ENCODE results near the gene CLIP4.

The CLIP4 gene

GRCh38 chr2:29115797-29116781 lies 874 bp downstream of the CLIP4 start:
- Histone ChIP-seq H3K9ac (ENCODE audit: low read length) (peak overlapping the region; percentile 96), H3K4me3 (ENCODE audit: insufficient read depth in 1 of 2, low read depth in 1 of 2, low read length in 2 of 2) (peak overlapping the region; percentile 84 to 93), H2AFZ (ENCODE audit: low read depth, low read length) (peak overlapping the region; percentile 3), H3K36me3 (ENCODE audit: control insufficient read depth in 1 of 2, insufficient read depth in 2 of 2, low read depth in 1 of 2, low read length in 2 of 2) (peaks cover 0 to under 1% of the 10 kb centered on the region in 2 experiments), H3K14ac (ENCODE audit: low read length in 2 of 2) (peak overlapping the region; percentile 6 to 96), H3K9me3 (ENCODE audit: control insufficient read depth, low read length) (no peaks in the 10 kb centered on the region), H3K27ac (ENCODE audit: low read length, poor library complexity, severe bottlenecking) (peak overlapping the region; percentile 85), H3K4ac (ENCODE audit: low read depth in 1 of 2, low read length in 2 of 2) (peak overlapping the region in 1 of 2 experiments; percentile 45), H3K4me2 (ENCODE audit: low read length, poor library complexity, severe bottlenecking) (peak overlapping the region; percentile 71), H3K27me3 (ENCODE audit: control insufficient read depth in 1 of 2, insufficient read depth in 1 of 2, low read length in 2 of 2) (no peaks in the 10 kb centered on the region), H3K79me1 (replicated peaks; ENCODE audit: low read length, poor library complexity, severe bottlenecking) (no peaks in the 10 kb centered on the region), H2BK15ac (ENCODE audit: low read depth, poor library complexity, severe bottlenecking) (no peak overlapping the region), H3K4me1 (ENCODE audit: control insufficient read depth, insufficient read depth, low read depth, low read length) (peaks cover 14% of the 10 kb centered on the region), H2BK12ac (ENCODE audit: low read length in 2 of 2) (peak overlapping the region in 1 of 2 experiments; percentile 33), H3K23ac (ENCODE audit: low read length in 2 of 2) (no peak overlapping the region), H2AK5ac (ENCODE audit: low read length, severe bottlenecking) (peak overlapping the region; percentile 35), H2BK120ac (ENCODE audit: low read depth, low read length) (peak overlapping the region; percentile 99), H4K91ac (ENCODE audit: low read length) (peak overlapping the region; percentile 3), H2BK5ac (ENCODE audit: low read depth, low read length, poor library complexity, severe bottlenecking) (peak overlapping the region; percentile 53), H3K18ac (ENCODE audit: low read depth in 1 of 2, low read length in 2 of 2) (peak overlapping the region; percentile 10 to 94), H4K8ac (ENCODE audit: low read length) (peak overlapping the region; percentile 66)
- WGBS = 16% methylated on average over 22 of the region's 53 CpGs
- peak; percentile 91 for DNase-seq

GRCh38 chr2:29117636-29118303 lies 2.6 kb downstream of the CLIP4 start:
- no peak overlapping the region for H3K4ac ChIP-seq (ENCODE audit: low read depth in 1 of 2, low read length in 2 of 2)
- peak overlapping the region in 1 of 2 experiments; percentile 93 for H3K4me3 ChIP-seq (ENCODE audit: insufficient read depth in 1 of 2, low read depth in 1 of 2, low read length in 2 of 2)
- H2BK120ac ChIP-seq (ENCODE audit: low read depth, low read length) = no peak overlapping the region
- H4K8ac ChIP-seq (ENCODE audit: low read length) = no peak overlapping the region
- DNase-seq = peak; percentile 61
- H3K4me2 ChIP-seq (ENCODE audit: low read length, poor library complexity, severe bottlenecking) = peak overlapping the region; percentile 37
- H4K91ac ChIP-seq (ENCODE audit: low read length) = no peak overlapping the region
- no peaks in the 10 kb centered on the region for H3K79me1 ChIP-seq (replicated peaks; ENCODE audit: low read length, poor library complexity, severe bottlenecking)
- H3K9ac ChIP-seq (ENCODE audit: low read length) = peak overlapping the region; percentile 96
- no peak overlapping the region for H2BK5ac ChIP-seq (ENCODE audit: low read depth, low read length, poor library complexity, severe bottlenecking)
- WGBS = 25% methylated on average over 2 of the region's 2 CpGs
- H3K27me3 ChIP-seq (ENCODE audit: control insufficient read depth in 1 of 2, insufficient read depth in 1 of 2, low read length in 2 of 2) = no peaks in the 10 kb centered on the region
- H2AK5ac ChIP-seq (ENCODE audit: low read length, severe bottlenecking) = peak overlapping the region; percentile 29
- no peak overlapping the region for H3K23ac ChIP-seq (ENCODE audit: low read length in 2 of 2)
- no peaks in the 10 kb centered on the region for H3K9me3 ChIP-seq (ENCODE audit: control insufficient read depth, low read length)
- H2BK12ac ChIP-seq (ENCODE audit: low read length in 2 of 2) = no peak overlapping the region
- no peak overlapping the region for H3K18ac ChIP-seq (ENCODE audit: low read depth in 1 of 2, low read length in 2 of 2)
- H3K14ac ChIP-seq (ENCODE audit: low read length in 2 of 2) = no peak overlapping the region
- H2BK15ac ChIP-seq (ENCODE audit: low read depth, poor library complexity, severe bottlenecking) = no peak overlapping the region
- H3K27ac ChIP-seq (ENCODE audit: low read length, poor library complexity, severe bottlenecking) = peak overlapping the region; percentile 85
- H3K36me3 ChIP-seq (ENCODE audit: control insufficient read depth in 1 of 2, insufficient read depth in 2 of 2, low read depth in 1 of 2, low read length in 2 of 2) = peaks cover 0 to 15% of the 10 kb centered on the region in 2 experiments
- no peak overlapping the region for H2AFZ ChIP-seq (ENCODE audit: low read depth, low read length)
- H3K4me1 ChIP-seq (ENCODE audit: control insufficient read depth, insufficient read depth, low read depth, low read length) = peaks cover 14% of the 10 kb centered on the region

GRCh38 chr2:29119211-29119610 lies 4.0 kb downstream of the CLIP4 start:
- no peak overlapping the region for H3K18ac ChIP-seq (ENCODE audit: low read depth in 1 of 2, low read length in 2 of 2)
- DNase-seq = no peak
- no peak overlapping the region for H4K8ac ChIP-seq (ENCODE audit: low read length)
- H2BK12ac ChIP-seq (ENCODE audit: low read length in 2 of 2) = no peak overlapping the region
- H3K14ac ChIP-seq (ENCODE audit: low read length in 2 of 2) = no peak overlapping the region
- H3K27ac ChIP-seq (ENCODE audit: low read length, poor library complexity, severe bottlenecking) = no peak overlapping the region
- H3K4me2 ChIP-seq (ENCODE audit: low read length, poor library complexity, severe bottlenecking) = no peak overlapping the region
- H3K9me3 ChIP-seq (ENCODE audit: control insufficient read depth, low read length) = peaks cover 4% of the 10 kb centered on the region
- H3K79me1 ChIP-seq (replicated peaks; ENCODE audit: low read length, poor library complexity, severe bottlenecking) = no peaks in the 10 kb centered on the region
- WGBS = 42% methylated on average over 2 of the region's 4 CpGs
- no peaks in the 10 kb centered on the region for H3K27me3 ChIP-seq (ENCODE audit: control insufficient read depth in 1 of 2, insufficient read depth in 1 of 2, low read length in 2 of 2)
- no peak overlapping the region for H2BK15ac ChIP-seq (ENCODE audit: low read depth, poor library complexity, severe bottlenecking)
- no peak overlapping the region for H3K23ac ChIP-seq (ENCODE audit: low read length in 2 of 2)
- no peak overlapping the region for H2AK5ac ChIP-seq (ENCODE audit: low read length, severe bottlenecking)
- H4K91ac ChIP-seq (ENCODE audit: low read length) = no peak overlapping the region
- H3K4me1 ChIP-seq (ENCODE audit: control insufficient read depth, insufficient read depth, low read depth, low read length) = peaks cover 14% of the 10 kb centered on the region
- no peak overlapping the region for H3K9ac ChIP-seq (ENCODE audit: low read length)
- H2BK5ac ChIP-seq (ENCODE audit: low read depth, low read length, poor library complexity, severe bottlenecking) = no peak overlapping the region
- H3K4ac ChIP-seq (ENCODE audit: low read depth in 1 of 2, low read length in 2 of 2) = no peak overlapping the region
- H3K4me3 ChIP-seq (ENCODE audit: insufficient read depth in 1 of 2, low read depth in 1 of 2, low read length in 2 of 2) = no peak overlapping the region
- no peak overlapping the region for H2BK120ac ChIP-seq (ENCODE audit: low read depth, low read length)
- no peak overlapping the region for H2AFZ ChIP-seq (ENCODE audit: low read depth, low read length)
- peaks cover 0 to 19% of the 10 kb centered on the region in 2 experiments for H3K36me3 ChIP-seq (ENCODE audit: control insufficient read depth in 1 of 2, insufficient read depth in 2 of 2, low read depth in 1 of 2, low read length in 2 of 2)

GRCh38 chr2:29120846-29121245 lies 5.6 kb downstream of the CLIP4 start:
- Histone ChIP-seq H2AK5ac (ENCODE audit: low read length, severe bottlenecking) (no peak overlapping the region), H3K14ac (ENCODE audit: low read length in 2 of 2) (no peak overlapping the region), H2BK15ac (ENCODE audit: low read depth, poor library complexity, severe bottlenecking) (no peak overlapping the region), H3K9me3 (ENCODE audit: control insufficient read depth, low read length) (peaks cover 19% of the 10 kb centered on the region), H3K27me3 (ENCODE audit: control insufficient read depth in 1 of 2, insufficient read depth in 1 of 2, low read length in 2 of 2) (no peaks in the 10 kb centered on the region), H2BK12ac (ENCODE audit: low read length in 2 of 2) (no peak overlapping the region), H2BK5ac (ENCODE audit: low read depth, low read length, poor library complexity, severe bottlenecking) (no peak overlapping the region), H4K91ac (ENCODE audit: low read length) (no peak overlapping the region), H2AFZ (ENCODE audit: low read depth, low read length) (no peak overlapping the region), H3K9ac (ENCODE audit: low read length) (no peak overlapping the region), H3K4me3 (ENCODE audit: insufficient read depth in 1 of 2, low read depth in 1 of 2, low read length in 2 of 2) (no peak overlapping the region), H3K79me1 (replicated peaks; ENCODE audit: low read length, poor library complexity, severe bottlenecking) (peaks cover 9% of the 10 kb centered on the region), H3K4me1 (ENCODE audit: control insufficient read depth, insufficient read depth, low read depth, low read length) (peaks cover 6% of the 10 kb centered on the region), H4K8ac (ENCODE audit: low read length) (no peak overlapping the region), H2BK120ac (ENCODE audit: low read depth, low read length) (no peak overlapping the region), H3K18ac (ENCODE audit: low read depth in 1 of 2, low read length in 2 of 2) (no peak overlapping the region), H3K4me2 (ENCODE audit: low read length, poor library complexity, severe bottlenecking) (no peak overlapping the region), H3K27ac (ENCODE audit: low read length, poor library complexity, severe bottlenecking) (no peak overlapping the region), H3K23ac (ENCODE audit: low read length in 2 of 2) (no peak overlapping the region), H3K36me3 (ENCODE audit: control insufficient read depth in 1 of 2, insufficient read depth in 2 of 2, low read depth in 1 of 2, low read length in 2 of 2) (peaks cover 8 to 33% of the 10 kb centered on the region in 2 experiments), H3K4ac (ENCODE audit: low read depth in 1 of 2, low read length in 2 of 2) (no peak overlapping the region)
- WGBS = no CpG with 5 or more reads among the region's 2 CpGs
- DNase-seq = no peak
